Dermis blood vessel endothelial cell (primary cell): ENCODE measurements around the gene GADD45A. TPM values are rescaled to one million over a fixed set of nuclear protein-coding genes. Genes with fewer than 3 reads are reported as not detected.

Experiments
- DNase-seq: peaks from one replicate; pipeline ENCODE4 v3.0.0; 2010
- total RNA-seq: library from RNA; depleted of rRNA; stranded (reverse); fragments of >200 nt; gene quantifications from 2 replicates; pipeline ENCODE4 v1.2.3, GENCODE V29; 2014

The GADD45A gene
- total RNA-seq, 1 donor from 2014 or later, result 34.9 TPM

GRCh38 chr1:67672260-67672803 lies 12.7 kb upstream of the GADD45A start:
- no peak for DNase-seq

GRCh38 chr1:67673468-67674201 lies 11.4 kb upstream of the GADD45A start:
- DNase-seq, result no peak

- DNase-seq, result peak; percentile 90
Observed at GRCh38 chr1:67674260-67675011, 10.6 kb upstream of the GADD45A start.

GRCh38 chr1:67675800-67676199 lies 9.2 kb upstream of the GADD45A start:
- no peak for DNase-seq

GRCh38 chr1:67676287-67676686 lies 8.7 kb upstream of the GADD45A start:
- DNase-seq, result no peak

- no peak for DNase-seq
Observed at GRCh38 chr1:67676946-67677345, 8.1 kb upstream of the GADD45A start.

- no peak for DNase-seq
Observed at GRCh38 chr1:67677408-67677807, 7.6 kb upstream of the GADD45A start.

- DNase-seq, result no peak
Observed at GRCh38 chr1:67677930-67678329, 7.1 kb upstream of the GADD45A start.

- no peak for DNase-seq
Observed at GRCh38 chr1:67679691-67680090, 5.3 kb upstream of the GADD45A start.

- no peak for DNase-seq
Observed at GRCh38 chr1:67680486-67680885, 4.5 kb upstream of the GADD45A start.

- DNase-seq, result peak; percentile 60
Observed at GRCh38 chr1:67682659-67683197, 2.3 kb upstream of the GADD45A start.

GRCh38 chr1:67683316-67683715 lies 1.7 kb upstream of the GADD45A start:
- peak; percentile 74 for DNase-seq

- DNase-seq, result peak; percentile 65
Observed at GRCh38 chr1:67683766-67684525, 1.1 kb upstream of the GADD45A start.

GRCh38 chr1:67684526-67685066 lies 405 bp upstream of the GADD45A start:
- DNase-seq, result no peak

- DNase-seq, result peak; percentile 55
Observed at GRCh38 chr1:67685558-67686266, 711 bp downstream of the GADD45A start.

- peak; percentile 96 for DNase-seq
Observed at GRCh38 chr1:67686267-67687197, 1.5 kb downstream of the GADD45A start.

- peak; percentile 19 for DNase-seq
Observed at GRCh38 chr1:67687198-67687545, 2.2 kb downstream of the GADD45A start.

- DNase-seq, result peak; percentile 37
Observed at GRCh38 chr1:67687649-67688048, 2.6 kb downstream of the GADD45A start.

GRCh38 chr1:67688526-67689219 lies 3.7 kb downstream of the GADD45A start:
- DNase-seq, result peak; percentile 44
